Ovary (tissue), 9 donors: ENCODE data around the gene TMCO4. TPM values are rescaled to one million over a fixed set of nuclear protein-coding genes. Genes with fewer than 3 reads are reported as not detected.

Experiments
- DNase-seq, 5 donors: peaks; one replicate each; pipeline ENCODE4 v3.0.0-alpha.2; 2019 to 2020
- H3K27ac ChIP-seq, 2 donors: fragments of 200-600 bp; one replicate each; pipeline versions ENCODE4 v1.5.1 to v1.8.0; 2019 to 2022
- H3K27me3 ChIP-seq: fragments of 200-600 bp; one replicate; pipeline ENCODE4 v1.8.0; 2022
- H3K36me3 ChIP-seq: fragments of 200-600 bp; sonication (generic); one replicate; pipeline ENCODE4 v1.5.1; 2019
- H3K4me1 ChIP-seq: one replicate; pipeline ENCODE4 v1.8.1; 2013; ENCODE audit warnings: mild to moderate bottlenecking, moderate library complexity; ENCODE audit not compliant: insufficient read depth
- H3K4me3 ChIP-seq: fragments of 200-600 bp; sonication (generic); one replicate; pipeline ENCODE4 v1.5.1; 2017
- H3K9me3 ChIP-seq, 2 donors: fragments of 200-600 bp in 1 of 2; sonication (generic) in 1 of 2; one replicate each; pipeline versions ENCODE4 v1.5.1 to v1.8.1; 2013 to 2019; ENCODE audit warnings: mild to moderate bottlenecking in 1 of 2, moderate library complexity in 1 of 2
- EP300 ChIP-seq: sonication (generic); formaldehyde crosslinking; IDR thresholded peaks from one replicate; pipeline ENCODE4 v1.6.1; 2017; ENCODE audit warnings: antibody characterized with exemption
- POLR2A ChIP-seq: fragments of 450-650 bp; IDR thresholded peaks from one replicate; pipeline ENCODE4 v1.6.1; 2017; ENCODE audit warnings: antibody characterized with exemption, mild to moderate bottlenecking, moderate library complexity
- WGBS, 3 donors: extraction: QIAGEN DNeasy Blood & Tissue Kit in 1 of 3; methylation state at CpG; one replicate each; pipeline versions ENCODE4 v1.1.5 to v1.1.7; 2013 to 2017; 5-methylcytosine and 5-hydroxymethylcytosine counted together
- intact Hi-C, 4 donors: fragments of 100-400 bp; cut with DNase I; formaldehyde crosslinking; loops; one replicate each; pipeline versions ENCODE4 v1.11.0 to v1.15.1; 2022 to 2023
- polyA plus RNA-seq, 2 donors: library from polyadenylated mRNA; stranded (reverse); fragments of 200-250 nt in 1 of 2; fragments of 350-450 nt in 1 of 2; fragmentation: Illumina TruSeq in 1 of 2; extraction: RNeasy Lipid Tissue Mini Kit (QIAGEN cat#74804) in 1 of 2; gene quantifications; one replicate each; pipeline ENCODE4 v1.2.3, GENCODE V29; 2013 to 2014
- total RNA-seq, 7 donors: library from RNA; depleted of rRNA in 2 of 7; stranded (reverse); fragments of >200 nt in 2 of 7; fragmentation: NEBNext Ultra II Directional in 3 of 7; extraction: Animal tissue kit (Norgen Biotek cat#: 25700) in 3 of 7; gene quantifications; one replicate each; pipeline versions ENCODE4 v1.1.0 to v1.2.4, GENCODE V29; 2016 to 2023
- TF ChIP-seq, protein P1 (sequence below), 3 donors: fragments of 450-650 bp in 2 of 3; fragments of 200-600 bp in 1 of 3; IDR thresholded peaks; one replicate each; pipeline versions ENCODE4 v1.5.1 to v1.8.0; 2016 to 2022; ENCODE audit warnings: antibody characterized with exemption in 3 of 3, mild to moderate bottlenecking in 1 of 3
- donor health status: DM: no; HTN: no; CAD: no; lungs with moderate emphysema.
- donor health status: DM: no; HTN: no; CAD: no.
- donor health status: Bipolar disorder and iron deficiency.
- donor health status: DM: yes; HTN: yes; CAD: no.
- donor health status: DM: no; HTN: no; CAD: no.
- donor health status: DM: yes; HTN: yes; CAD: no.

Gene TMCO4
- total and polyA plus RNA-seq, 9 donors, result 14.2 to 26.0 (median 21.4) TPM

DNA sequence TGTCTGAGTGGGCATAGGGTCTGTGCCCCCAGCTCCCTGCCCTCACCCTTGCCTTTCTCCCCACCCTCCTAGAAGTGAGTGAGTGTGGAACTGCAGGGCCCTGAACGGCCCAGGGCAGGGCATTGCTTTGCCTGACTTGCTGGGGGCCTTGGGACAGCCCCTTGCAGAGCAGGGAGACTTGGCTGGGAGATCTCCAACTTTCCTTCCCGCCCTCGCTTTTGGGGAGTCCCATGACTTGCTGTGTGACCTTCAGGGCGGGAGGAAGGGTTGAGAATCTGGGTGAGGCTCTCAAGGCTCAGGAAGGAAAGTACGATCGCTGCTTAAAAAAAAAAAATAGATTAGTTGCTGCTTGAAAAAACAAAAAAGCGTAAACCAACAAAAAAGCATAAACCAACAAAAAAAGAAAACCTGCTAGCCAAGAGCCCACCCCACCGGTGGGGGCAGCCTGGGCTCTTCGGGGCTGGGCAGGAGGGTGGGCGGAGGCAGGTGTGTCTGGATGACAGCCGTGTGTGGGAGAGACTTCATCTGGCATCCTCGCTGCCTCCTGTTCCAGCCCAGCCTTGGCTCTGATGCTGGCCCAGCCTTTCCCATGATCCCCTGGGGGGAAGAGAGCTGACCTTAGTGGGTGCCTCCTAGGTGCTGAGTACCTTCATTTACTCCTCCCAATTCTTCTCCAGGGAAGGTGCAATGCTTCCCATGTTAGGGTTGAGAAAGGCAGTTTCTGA, 149.1 kb downstream of the TMCO4 start:
- intact Hi-C loops, result loop anchor here (2.0 to 5.0 kb wide), 3 partner anchors 162 to 308 kb away; no protein-coding TSS in a partner anchor
- DNase-seq, result peak; percentile 65 to 78 (median 76)
- H3K36me3 ChIP-seq, result no peaks in the 10 kb centered on the region
- peak overlapping the region; percentile 3 for H3K4me3 ChIP-seq
- TF ChIP-seq, protein P1, sequence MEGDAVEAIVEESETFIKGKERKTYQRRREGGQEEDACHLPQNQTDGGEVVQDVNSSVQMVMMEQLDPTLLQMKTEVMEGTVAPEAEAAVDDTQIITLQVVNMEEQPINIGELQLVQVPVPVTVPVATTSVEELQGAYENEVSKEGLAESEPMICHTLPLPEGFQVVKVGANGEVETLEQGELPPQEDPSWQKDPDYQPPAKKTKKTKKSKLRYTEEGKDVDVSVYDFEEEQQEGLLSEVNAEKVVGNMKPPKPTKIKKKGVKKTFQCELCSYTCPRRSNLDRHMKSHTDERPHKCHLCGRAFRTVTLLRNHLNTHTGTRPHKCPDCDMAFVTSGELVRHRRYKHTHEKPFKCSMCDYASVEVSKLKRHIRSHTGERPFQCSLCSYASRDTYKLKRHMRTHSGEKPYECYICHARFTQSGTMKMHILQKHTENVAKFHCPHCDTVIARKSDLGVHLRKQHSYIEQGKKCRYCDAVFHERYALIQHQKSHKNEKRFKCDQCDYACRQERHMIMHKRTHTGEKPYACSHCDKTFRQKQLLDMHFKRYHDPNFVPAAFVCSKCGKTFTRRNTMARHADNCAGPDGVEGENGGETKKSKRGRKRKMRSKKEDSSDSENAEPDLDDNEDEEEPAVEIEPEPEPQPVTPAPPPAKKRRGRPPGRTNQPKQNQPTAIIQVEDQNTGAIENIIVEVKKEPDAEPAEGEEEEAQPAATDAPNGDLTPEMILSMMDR (IDR thresholded peaks at IDR 0.05), result no peak
- no peak for TF ChIP-seq POLR2A
- TF ChIP-seq EP300, result no peak
- peaks cover 42% of the 10 kb centered on the region for H3K4me1 ChIP-seq
- peak overlapping the region; percentile 50 to 80 for H3K27ac ChIP-seq
- H3K27me3 ChIP-seq, result no peaks in the 10 kb centered on the region
- WGBS, 3 donors, result 4 to 9% (median 6%) methylated on average over 12 of the region's 12 CpGs
- H3K9me3 ChIP-seq, result no peaks in the 10 kb centered on the region

GRCh38 chr1:19648689-19649088, 151.0 kb downstream of the TMCO4 start:
- DNase-seq, result peak in 4 of 5 donors; percentile 50 to 67 (median 62)
- Histone ChIP-seq H3K4me3 (no peak overlapping the region), H3K27ac (peak overlapping the region; percentile 63 to 96), H3K9me3 (no peaks in the 10 kb centered on the region), H3K36me3 (no peaks in the 10 kb centered on the region), H3K27me3 (no peaks in the 10 kb centered on the region), H3K4me1 (peaks cover 38% of the 10 kb centered on the region)
- 36 to 48% (median 45%) methylated on average over 11 of the region's 11 CpGs for WGBS, 3 donors
- intact Hi-C loops, result loop anchor here (5.0 to 10.0 kb wide), 6 partner anchors 84 to 251 kb away; partner anchors contain the start of gene CAPZB (in 2 of the 4)
- TF ChIP-seq EP300, result no peak
- TF ChIP-seq, protein P1 (IDR thresholded peaks at IDR 0.05), result peak in 1 of 3 donors; percentile 19

GRCh38 chr1:19648239-19648638, 151.5 kb downstream of the TMCO4 start:
- peak overlapping the region; percentile 63 to 96 for H3K27ac ChIP-seq
- WGBS, 3 donors, result 30 to 36% (median 32%) methylated on average over 14 of the region's 14 CpGs
- TF ChIP-seq EP300, result no peak
- TF ChIP-seq, protein P1 (IDR thresholded peaks at IDR 0.05), result no peak
- intact Hi-C loops, result loop anchor here (5.0 to 10.0 kb wide), 6 partner anchors 83 to 251 kb away; partner anchors contain the start of gene CAPZB (in 2 of the 4)
- no peaks in the 10 kb centered on the region for H3K36me3 ChIP-seq
- H3K27me3 ChIP-seq, result no peaks in the 10 kb centered on the region
- H3K4me1 ChIP-seq, result peaks cover 38% of the 10 kb centered on the region
- no peak overlapping the region for H3K4me3 ChIP-seq
- H3K9me3 ChIP-seq, result no peaks in the 10 kb centered on the region
- DNase-seq, result peak in 2 of 5 donors; percentile 38 to 50

- peak; percentile 54 to 73 (median 65) for DNase-seq
- peaks cover 40% of the 10 kb centered on the region for H3K4me1 ChIP-seq
- H3K27ac ChIP-seq, result peak overlapping the region; percentile 63 to 96
- peak overlapping the region; percentile 7 for H3K4me3 ChIP-seq
- intact Hi-C loops, result loop anchor here (5.0 to 10.0 kb wide), 6 partner anchors 83 to 250 kb away; partner anchors contain the start of gene CAPZB (in 2 of the 4)
- no peaks in the 10 kb centered on the region for H3K36me3 ChIP-seq
- 17 to 26% (median 17%) methylated on average over 16 of the region's 16 CpGs for WGBS, 3 donors
- H3K27me3 ChIP-seq, result no peaks in the 10 kb centered on the region
- TF ChIP-seq EP300 (no peak), POLR2A (no peak)
- TF ChIP-seq, protein P1 (IDR thresholded peaks at IDR 0.05), result no peak
- no peaks in the 10 kb centered on the region for H3K9me3 ChIP-seq
Measured at GRCh38 chr1:19647643-19648042, 152.1 kb downstream of the TMCO4 start.
